ENCODE measurements around the gene HS3ST4. TPM values are rescaled to one million over a fixed set of nuclear protein-coding genes. Genes with fewer than 3 reads are reported as not detected.

The HS3ST4 gene
- total and polyA plus RNA-seq, 2 of the 4 experiments (the other 2 are of a cell fraction) = not detected

GRCh38 chr16:26078716-26079355 is 387.1 kb downstream of the HS3ST4 start:
- Histone ChIP-seq H3K4me2 (ENCODE audit: low read depth, low read length) (no peak overlapping the region), H4K91ac (ENCODE audit: insufficient read depth, low read depth, low read length) (no peak overlapping the region), H2BK15ac (ENCODE audit: low read depth, low read length) (no peak overlapping the region), H2BK20ac (ENCODE audit: low read depth, low read length) (no peak overlapping the region), H2AK5ac (ENCODE audit: low read depth, low read length) (no peak overlapping the region), H2AFZ (replicated peaks; ENCODE audit: low read length, poor library complexity) (no peak overlapping the region), H2BK120ac (ENCODE audit: low read depth, low read length) (no peak overlapping the region), H3K27me3 (ENCODE audit: control insufficient read depth, insufficient read depth, low read length) (no peaks in the 10 kb centered on the region), H3K4ac (ENCODE audit: low read depth, low read length) (no peak overlapping the region), H3K23ac (ENCODE audit: low read depth, low read length) (no peak overlapping the region), H3K18ac (ENCODE audit: low read depth, low read length) (no peak overlapping the region), H3K9me3 (ENCODE audit: control insufficient read depth, insufficient read depth, low read length) (peaks cover 10% of the 10 kb centered on the region; the same call in 1 of the 2 replicates), H3K79me1 (ENCODE audit: low read depth in 1 of 2, low read length in 2 of 2) (no peaks in the 10 kb centered on the region), H4K5ac (ENCODE audit: low read depth, low read length) (no peak overlapping the region), H2BK5ac (ENCODE audit: low read depth, low read length, poor library complexity, severe bottlenecking) (no peak overlapping the region), H4K20me1 (ENCODE audit: insufficient read depth, low read length) (no peaks in the 10 kb centered on the region), H3K56ac (ENCODE audit: extremely low read depth, insufficient read depth, low read length) (no peak overlapping the region), H3K4me3 (ENCODE audit: insufficient read depth, low read depth, low read length) (no peak overlapping the region), H2AK9ac (replicated peaks; ENCODE audit: low read depth, low read length, poor library complexity) (no peak overlapping the region), H3K14ac (replicated peaks; ENCODE audit: low read depth, low read length) (no peak overlapping the region), H3K9me1 (ENCODE audit: insufficient read depth, low read length) (no peaks in the 10 kb centered on the region), H4K8ac (ENCODE audit: low read depth in 2 of 2, low read length in 2 of 2) (no peak overlapping the region), H3K27ac (ENCODE audit: insufficient read depth, low read length) (no peak overlapping the region), H3K4me1 (ENCODE audit: control insufficient read depth, insufficient read depth, low read length) (no peaks in the 10 kb centered on the region), H3K36me3 (ENCODE audit: control insufficient read depth, insufficient read depth, low read length) (no peaks in the 10 kb centered on the region), H3K9ac (ENCODE audit: low read depth, low read length) (no peak overlapping the region)
- ChIA-PET CTCF (no interaction called here), POLR2A (ENCODE audit: unreplicated experiment) (no interaction called here)
- no peak for DNase-seq
- TF ChIP-seq RFX5 (IDR thresholded peaks at IDR 0.05; ENCODE audit: low read depth, low read length) (no peak), NFE2L2 (IDR thresholded peaks at IDR 0.05; ENCODE audit: low read depth, low read length) (no peak), RAD21 (IDR thresholded peaks at IDR 0.05; ENCODE audit: low read length) (no peak), RCOR1 (IDR thresholded peaks at IDR 0.05; ENCODE audit: insufficient replicate concordance, low read length) (no peak), FOS (IDR thresholded peaks at IDR 0.05; ENCODE audit: low read depth, low read length) (no peak), MAFK (IDR thresholded peaks at IDR 0.05; ENCODE audit: low read depth, low read length) (no peak), POLR2A (IDR thresholded peaks at IDR 0.05; ENCODE audit: low read depth, low read length) (no peak), ELK1 (IDR thresholded peaks at IDR 0.05; ENCODE audit: borderline replicate concordance, low read depth, low read length) (no peak), USF2 (IDR thresholded peaks at IDR 0.05; ENCODE audit: low read depth, low read length) (no peak), BHLHE40 (IDR thresholded peaks at IDR 0.05; ENCODE audit: low read depth, low read length) (no peak), CEBPB (IDR thresholded peaks at IDR 0.05; ENCODE audit: low read depth, low read length) (no peak), SMC3 (IDR thresholded peaks at IDR 0.05; ENCODE audit: low read depth, low read length) (no peak), CTCF (conservative IDR thresholded peaks at IDR 0.05; ENCODE audit: low read depth, low read length) (no peak), MXI1 (IDR thresholded peaks at IDR 0.05; ENCODE audit: borderline replicate concordance, low read depth, low read length) (no peak), MAZ (IDR thresholded peaks at IDR 0.05; ENCODE audit: borderline replicate concordance, low read depth, low read length) (no peak), CHD1 (IDR thresholded peaks at IDR 0.05; ENCODE audit: low read depth, low read length) (no peak)
- dilution Hi-C loops (cut with HindIII; ENCODE audit: low sequenced_read_pairs, unreplicated experiment) = no loop called here
- in situ Hi-C loops (cut with MboI; ENCODE audit: low sequenced_read_pairs) = no loop called here
- 0% methylated on average over 5 of the region's 10 CpGs; no CpG with 5 or more reads in 1 of the 2 experiments for WGBS, 2 experiments (ENCODE audit: extremely low coverage in 2 of 2, insufficient read length in 1 of 2)
- BruUV-seq (replicated peaks) = no TSS peak
- intact Hi-C loops (cut with micrococcal nuclease) = no loop called here
- ATAC-seq (ENCODE audit: low read depth) = no peak

Measured in IMR-90 (cell line).